HEK293 (cell line): ENCODE measurements around the gene AGAP1.

Source experiments
- CTCF ChIA-PET: fragments of 350-600 bp; formaldehyde crosslinking; extraction: SDS; loops from one replicate; lab custom pipeline; 2021; ENCODE audit warnings: antibody characterized with exemption; lab: Yijun Ruan, JAX
- POLR2A ChIA-PET: fragments of 300-600 bp; formaldehyde crosslinking; extraction: SDS; loops from one replicate; lab custom pipeline; 2020; ENCODE audit warnings: antibody characterized with exemption, inconsistent platforms; lab: Yijun Ruan, JAX
- H3K27ac ChIP-seq: fragments of 200-500 bp; sonication (Bioruptor generic); 2 replicates; pipeline ENCODE4 v1.5.1; 2014; ENCODE audit warnings: low read depth, low read length, control low read depth, inconsistent platforms; ENCODE audit errors: extremely low read depth
- H3K36me3 ChIP-seq, 2 experiments: fragments of 200-500 bp in 1 of 2; sonication (Bioruptor generic) in 1 of 2; 1 replicate in 1 of 2; 2 replicates in 1 of 2; pipeline ENCODE4 v1.5.1; 2014 to 2017; ENCODE audit warnings: inconsistent platforms in 2 of 2, low read length in 2 of 2; ENCODE audit not compliant: control insufficient read depth in 2 of 2, insufficient read depth in 1 of 2
- H3K4me1 ChIP-seq: fragments of 200-500 bp; sonication (Bioruptor generic); 2 replicates; pipeline ENCODE4 v1.5.1; 2014; ENCODE audit warnings: mild to moderate bottlenecking, low read length, inconsistent platforms; ENCODE audit not compliant: control insufficient read depth, insufficient read depth
- H3K4me3 ChIP-seq: 2 replicates; pipeline ENCODE4 v1.5.1; 2011; ENCODE audit warnings: low read depth, mild to moderate bottlenecking, control low read depth, low read length, moderate library complexity
- H3K9me3 ChIP-seq: fragments of 200-500 bp; sonication (Bioruptor generic); 2 replicates; pipeline ENCODE4 v1.5.1; 2014; ENCODE audit warnings: low read depth, low read length, inconsistent platforms; ENCODE audit not compliant: control insufficient read depth, insufficient read depth
- GLIS1 ChIP-seq: fragments of 450-650 bp; formaldehyde crosslinking; IDR thresholded peaks from 2 replicates; pipeline ENCODE4 v1.5.1; 2016; ENCODE audit warnings: missing biosample characterization, missing genetic modification characterization
- REPIN1 ChIP-seq: fragments of 450-650 bp; formaldehyde crosslinking; IDR thresholded peaks from 2 replicates; pipeline ENCODE4 v1.5.1; 2017; ENCODE audit warnings: missing biosample characterization, missing genetic modification characterization, low read depth
- ZIC2 ChIP-seq: fragments of 450-650 bp; formaldehyde crosslinking; IDR thresholded peaks from 2 replicates; pipeline ENCODE4 v1.5.1; 2016; ENCODE audit warnings: missing biosample characterization, missing genetic modification characterization
- ZNF146 ChIP-seq: fragments of 450-650 bp; formaldehyde crosslinking; IDR thresholded peaks from 2 replicates; pipeline ENCODE4 v1.5.1; 2016; ENCODE audit warnings: missing biosample characterization, missing genetic modification characterization
- ZNF18 ChIP-seq: fragments of 450-650 bp; formaldehyde crosslinking; IDR thresholded peaks from 2 replicates; pipeline ENCODE4 v1.5.1; 2016; ENCODE audit warnings: missing biosample characterization, missing genetic modification characterization
- ZNF398 ChIP-seq: fragments of 450-650 bp; formaldehyde crosslinking; IDR thresholded peaks from 2 replicates; pipeline ENCODE4 v1.5.1; 2017; ENCODE audit warnings: missing biosample characterization, missing genetic modification characterization
- ZNF416 ChIP-seq: fragments of 450-650 bp; formaldehyde crosslinking; IDR thresholded peaks from 2 replicates; pipeline ENCODE4 v1.5.1; 2016; ENCODE audit warnings: missing biosample characterization, missing genetic modification characterization
- ZNF521 ChIP-seq: fragments of 450-650 bp; formaldehyde crosslinking; IDR thresholded peaks from 2 replicates; pipeline ENCODE4 v1.5.1; 2017; ENCODE audit warnings: missing biosample characterization, mild to moderate bottlenecking, missing genetic modification characterization
- ZNF555 ChIP-seq: fragments of 450-650 bp; formaldehyde crosslinking; conservative IDR thresholded peaks from 2 replicates; pipeline ENCODE4 v1.5.1; 2017; ENCODE audit warnings: missing biosample characterization, mild to moderate bottlenecking, missing genetic modification characterization, inconsistent platforms
- ZNF677 ChIP-seq: fragments of 450-650 bp; IDR thresholded peaks from 2 replicates; pipeline ENCODE4 v1.5.0; 2018; ENCODE audit warnings: missing biosample characterization, mild to moderate bottlenecking, missing genetic modification characterization, moderate library complexity
- ZNF704 ChIP-seq: fragments of 450-650 bp; formaldehyde crosslinking; IDR thresholded peaks from 2 replicates; pipeline ENCODE4 v1.5.1; 2016; ENCODE audit warnings: missing biosample characterization, missing genetic modification characterization
- ZNF76 ChIP-seq: fragments of 450-650 bp; formaldehyde crosslinking; IDR thresholded peaks from 2 replicates; pipeline ENCODE4; 2016; ENCODE audit warnings: low read depth, missing biosample characterization, missing genetic modification characterization, borderline replicate concordance
- ZSCAN4 ChIP-seq: fragments of 450-650 bp; formaldehyde crosslinking; IDR thresholded peaks from 2 replicates; pipeline ENCODE4 v1.5.1; 2017; ENCODE audit warnings: missing biosample characterization, missing genetic modification characterization

AGAP1 gene

GRCh38 chr2:235508371-235509160, 14.7 kb downstream of the AGAP1 start (continued):
- no peak for TF ChIP-seq ZNF398
- TF ChIP-seq REPIN1 (tag by site-specific recombination): no peak
- TF ChIP-seq ZNF521 (tag by site-specific recombination): no peak

- TF ChIP-seq ZNF146 (tag by site-specific recombination): peak; percentile 84
- no peak for TF ChIP-seq ZNF555 (tag by site-specific recombination)
- TF ChIP-seq, all 188 proteins: peak for 1
- CTCF ChIA-PET: no interaction called here
- POLR2A ChIA-PET: no interaction called here
- H3K4me1 ChIP-seq: peaks cover 3% of the 10 kb centered on the region
- H3K9me3 ChIP-seq: no peaks in the 10 kb centered on the region
- no peak overlapping the region for H3K27ac ChIP-seq
- no peak overlapping the region for H3K4me3 ChIP-seq
- no peaks in the 10 kb centered on the region for H3K36me3 ChIP-seq
Measured at GRCh38 chr2:235510318-235510717, 16.5 kb downstream of the AGAP1 start.

GRCh38 chr2:235511187-235511661, 17.4 kb downstream of the AGAP1 start:
- POLR2A ChIA-PET: no interaction called here
- Histone ChIP-seq H3K4me1 (no peaks in the 10 kb centered on the region; the same call in 1 of the 2 replicates), H3K27ac (no peak overlapping the region), H3K36me3 (no peaks in the 10 kb centered on the region)
- CTCF ChIA-PET: no interaction called here
- TF ChIP-seq ZNF677 (tag by site-specific recombination) (peak; percentile 72; the same call in 1 of the 2 replicates), ZIC2 (tag by site-specific recombination) (peak; percentile 55), GLIS1 (tag by site-specific recombination) (peak; percentile 33; the same call in 1 of the 2 replicates), ZNF76 (tag by site-specific recombination) (no peak)
- TF ChIP-seq, all 188 proteins: peak for 3
- Histone ChIP-seq H3K4me3 (no peak overlapping the region), H3K9me3 (no peaks in the 10 kb centered on the region)

- no peaks in the 10 kb centered on the region for H3K9me3 ChIP-seq
- CTCF ChIA-PET: no interaction called here
- no peak overlapping the region for H3K27ac ChIP-seq
- TF ChIP-seq ZNF18 (peak; percentile 88), ZNF704 (tag by site-specific recombination) (no peak), ZSCAN4 (tag by site-specific recombination) (peak; percentile 83), ZNF416 (tag by site-specific recombination) (no peak)
- H3K36me3 ChIP-seq: no peaks in the 10 kb centered on the region
- H3K4me1 ChIP-seq: no peaks in the 10 kb centered on the region; the same call in 1 of the 2 replicates
- H3K4me3 ChIP-seq: no peak overlapping the region
- POLR2A ChIA-PET: no interaction called here
Measured at GRCh38 chr2:235511751-235512698, 18.2 kb downstream of the AGAP1 start.
